H1 (cell line): ENCODE results near the gene NXN. TPM values are rescaled to one million over a fixed set of nuclear protein-coding genes. Genes with fewer than 3 reads are reported as not detected.

ENCODE experiments used
- CTCF ChIA-PET: fragments of 300-600 bp; sonication (Branson Sonifier 250); formaldehyde crosslinking; loops from one replicate; lab custom pipeline; 2021; ENCODE audit not compliant: partially characterized antibody; lab: Charles Lee
- POLR2A ChIA-PET: fragments of 300-600 bp; sonication (Branson Sonifier 250); formaldehyde crosslinking; loops from one replicate; lab custom pipeline; 2021; ENCODE audit warnings: inconsistent platforms; ENCODE audit not compliant: partially characterized antibody; lab: Charles Lee
- DNase-seq, 2 experiments: peaks; one replicate each; pipeline versions ENCODE4 v3.0.0 to v3.0.0-alpha.2; 2010 to 2022; ENCODE audit warnings: low spot score in 2 of 2, low read depth in 1 of 2, mixed read lengths in 1 of 2
- FAIRE-seq: peaks from 2 replicates; lab custom pipeline; 2011; peaks lifted over from hg19 to GRCh38; lab: Jason Lieb, UNC
- H2AFZ ChIP-seq: 2 replicates; pipeline ENCODE4 v1.8.1; 2012; ENCODE audit warnings: low read length, inconsistent platforms
- H2AK5ac ChIP-seq: 2 replicates; pipeline ENCODE4 v1.6.1; 2013; ENCODE audit warnings: low read depth, low read length
- H2BK120ac ChIP-seq: replicated peaks from 2 replicates; pipeline ENCODE3; 2013; ENCODE audit warnings: low read depth, low read length, inconsistent platforms
- H2BK12ac ChIP-seq: 2 replicates; pipeline ENCODE4 v1.6.1; 2013; ENCODE audit warnings: low read depth, low read length
- H2BK15ac ChIP-seq: 2 replicates; pipeline ENCODE4 v1.6.1; 2013; ENCODE audit warnings: low read length
- H2BK20ac ChIP-seq: 2 replicates; pipeline ENCODE4 v1.6.1; 2013; ENCODE audit warnings: low read length
- H2BK5ac ChIP-seq: 2 replicates; pipeline ENCODE4 v1.6.1; 2013; ENCODE audit warnings: low read depth, low read length
- H3K14ac ChIP-seq: 2 replicates; pipeline ENCODE4 v1.6.1; 2013; ENCODE audit warnings: inconsistent platforms; ENCODE audit not compliant: insufficient read length
- H3K18ac ChIP-seq: 2 replicates; pipeline ENCODE4 v1.6.1; 2013; ENCODE audit warnings: low read length; ENCODE audit errors: extremely low read depth
- H3K23ac ChIP-seq: 2 replicates; pipeline ENCODE4 v1.6.1; 2013; ENCODE audit warnings: inconsistent platforms; ENCODE audit not compliant: insufficient read length
- H3K23me2 ChIP-seq: 2 replicates; pipeline ENCODE4 v1.6.1; 2013; ENCODE audit warnings: low read depth, low read length
- H3K27ac ChIP-seq: 2 replicates; pipeline ENCODE4 v1.6.1; 2011; ENCODE audit warnings: low read depth, low read length, inconsistent platforms
- H3K27me3 ChIP-seq, 4 experiments: replicated peaks in 1 of 4; 1 replicate in 1 of 4; 2 replicates in 3 of 4; pipeline versions ENCODE4 v1.6.1 to v1.8.1; 2011 to 2013; ENCODE audit warnings: low read length in 3 of 4, mild to moderate bottlenecking in 3 of 4, inconsistent platforms in 2 of 4, mixed read lengths in 2 of 4, moderate library complexity in 1 of 4; ENCODE audit not compliant: control insufficient read depth in 3 of 4, insufficient read depth in 3 of 4; ENCODE audit errors: extremely low read depth in 1 of 4
- H3K36me3 ChIP-seq, 4 experiments: 2 replicates each; pipeline versions ENCODE4 v1.6.1 to v1.8.1; 2011 to 2013; ENCODE audit warnings: mild to moderate bottlenecking in 4 of 4, low read length in 3 of 4, moderate library complexity in 2 of 4, control low read depth in 1 of 4, inconsistent platforms in 1 of 4; ENCODE audit not compliant: insufficient read depth in 4 of 4, control insufficient read depth in 2 of 4
- H3K4ac ChIP-seq: replicated peaks from 2 replicates; pipeline ENCODE3; 2013; ENCODE audit warnings: low read length, low read depth, mixed read lengths, inconsistent platforms; ENCODE audit not compliant: insufficient read length
- H3K4me1 ChIP-seq, 4 experiments: replicated peaks in 1 of 4; 1 replicate in 1 of 4; 2 replicates in 3 of 4; pipeline versions ENCODE4 v1.6.1 to v1.8.1; 2011 to 2013; ENCODE audit warnings: low read length in 3 of 4, inconsistent platforms in 2 of 4, mixed read lengths in 1 of 4; ENCODE audit not compliant: insufficient read depth in 4 of 4, control insufficient read depth in 3 of 4
- H3K4me2 ChIP-seq, 2 experiments: 2 replicates each; pipeline versions ENCODE4 v1.6.1 to v1.8.1; 2011 to 2013; ENCODE audit warnings: low read depth in 2 of 2, low read length in 2 of 2, control low read depth in 1 of 2, inconsistent platforms in 1 of 2, mild to moderate bottlenecking in 1 of 2; ENCODE audit not compliant: insufficient read depth in 1 of 2
- H3K4me3 ChIP-seq, 4 experiments: fragments of 200-600, 300-600 bp in 1 of 4; sonication (generic), shearing (Covaris generic), sonication (Bioruptor Twin) in 1 of 4; 2 replicates each; pipeline versions ENCODE4 v1.5.1 to v1.8.1; 2011 to 2016; ENCODE audit warnings: low read length in 4 of 4, low read depth in 3 of 4, control low read depth in 2 of 4, inconsistent platforms in 2 of 4, mild to moderate bottlenecking in 2 of 4, mixed read lengths in 1 of 4, moderate library complexity in 1 of 4; ENCODE audit not compliant: insufficient read depth in 2 of 4; ENCODE audit errors: extremely low read depth in 1 of 4
- H3K56ac ChIP-seq: replicated peaks from 2 replicates; pipeline ENCODE3; 2013; ENCODE audit warnings: low read depth, mild to moderate bottlenecking, mixed read lengths, low read length, inconsistent platforms; ENCODE audit not compliant: insufficient read length
- H3K79me1 ChIP-seq: 2 replicates; pipeline ENCODE4 v1.6.1; 2013; ENCODE audit warnings: low read depth, low read length, control low read depth
- H3K79me2 ChIP-seq, 2 experiments: 2 replicates each; pipeline versions ENCODE4 v1.6.1 to v1.8.1; 2012 to 2013; ENCODE audit warnings: low read length in 2 of 2, mild to moderate bottlenecking in 2 of 2, inconsistent platforms in 1 of 2; ENCODE audit not compliant: insufficient read depth in 2 of 2, control insufficient read depth in 1 of 2
- H3K9ac ChIP-seq, 4 experiments: replicated peaks in 1 of 4; 1 replicate in 1 of 4; 2 replicates in 3 of 4; pipeline versions ENCODE4 v1.6.1 to v1.8.1; 2011 to 2013; ENCODE audit warnings: low read depth in 3 of 4, low read length in 3 of 4, control low read depth in 2 of 4, mild to moderate bottlenecking in 2 of 4, moderate library complexity in 2 of 4, inconsistent platforms in 1 of 4; ENCODE audit errors: extremely low read depth in 1 of 4
- H3K9me3 ChIP-seq, 2 experiments: 2 replicates each; pipeline versions ENCODE4 v1.6.1 to v1.8.1; 2012 to 2013; ENCODE audit warnings: mild to moderate bottlenecking in 2 of 2, moderate library complexity in 2 of 2, control low read depth in 1 of 2, inconsistent platforms in 1 of 2, low read depth in 1 of 2, low read length in 1 of 2, mixed read lengths in 1 of 2; ENCODE audit not compliant: insufficient read depth in 2 of 2
- H4K20me1 ChIP-seq, 2 experiments: replicated peaks in 1 of 2; 2 replicates each; pipeline versions ENCODE3 to v1.8.1; 2011 to 2013; ENCODE audit warnings: inconsistent platforms in 2 of 2, low read length in 2 of 2, mild to moderate bottlenecking in 1 of 2; ENCODE audit not compliant: insufficient read depth in 2 of 2, control insufficient read depth in 1 of 2
- H4K5ac ChIP-seq: 2 replicates; pipeline ENCODE4 v1.6.1; 2013; ENCODE audit warnings: low read length, low read depth, mixed read lengths, inconsistent platforms; ENCODE audit not compliant: insufficient read length
- H4K8ac ChIP-seq: 2 replicates; pipeline ENCODE4 v1.8.0; 2013; ENCODE audit warnings: mild to moderate bottlenecking, moderate library complexity, low read length, inconsistent platforms; ENCODE audit not compliant: insufficient read depth; ENCODE audit errors: extremely low read depth
- H4K91ac ChIP-seq: replicated peaks from 2 replicates; pipeline ENCODE3; 2013; ENCODE audit warnings: low read length, mixed read lengths, inconsistent platforms; ENCODE audit not compliant: insufficient read length
- POU5F1 ChIP-seq: IDR thresholded peaks from 2 replicates; pipeline ENCODE4 v1.6.1; 2011; ENCODE audit warnings: low read depth, mild to moderate bottlenecking, low read length, moderate library complexity
- WGBS, 2 experiments: shearing (Covaris generic) in 1 of 2; methylation state at CpG; one replicate each; pipeline versions ENCODE4 v1.1.6 to v1.1.7; 2013 to 2015; ENCODE audit warnings: low lambda C conversion rate in 2 of 2, mixed read lengths in 2 of 2, inconsistent platforms in 1 of 2, low coverage in 1 of 2, missing lambda C conversion rate in 1 of 2; ENCODE audit not compliant: insufficient replicate concordance in 2 of 2, insufficient coverage in 1 of 2, insufficient read length in 1 of 2; ENCODE audit errors: extremely low coverage in 1 of 2, missing lambda C conversion rate in 1 of 2; 5-methylcytosine and 5-hydroxymethylcytosine counted together
- polyA plus RNA-seq, 7 experiments: library from polyadenylated mRNA; depleted of rRNA in 3 of 7; stranded (reverse) in 5 of 7; unstranded in 2 of 7; fragments of >200 nt in 5 of 7; fragments of 200-250 nt in 2 of 7; gene quantifications; 1 replicate in 5 of 7; 2 replicates in 1 of 7; 4 replicates in 1 of 7; pipeline versions ENCODE4 v1.2.1 to v1.2.3, GENCODE V29; 2011 to 2013; ENCODE audit warnings: missing spikeins in 2 of 7, mixed read lengths in 2 of 7
- total RNA-seq: library from RNA; stranded (reverse); fragmentation: NEBNext Ultra II Directional; extraction: Animal tissue kit (Norgen Biotek cat#: 25700); gene quantifications from 2 replicates; pipeline ENCODE4 v1.2.1, GENCODE V29; 2021

Gene NXN
- total and polyA plus RNA-seq, 2 of the 8 experiments (the other 6 are each of a cell fraction or from before 2014, with no cell fraction given) = 94.1 to 107 TPM

DNA sequence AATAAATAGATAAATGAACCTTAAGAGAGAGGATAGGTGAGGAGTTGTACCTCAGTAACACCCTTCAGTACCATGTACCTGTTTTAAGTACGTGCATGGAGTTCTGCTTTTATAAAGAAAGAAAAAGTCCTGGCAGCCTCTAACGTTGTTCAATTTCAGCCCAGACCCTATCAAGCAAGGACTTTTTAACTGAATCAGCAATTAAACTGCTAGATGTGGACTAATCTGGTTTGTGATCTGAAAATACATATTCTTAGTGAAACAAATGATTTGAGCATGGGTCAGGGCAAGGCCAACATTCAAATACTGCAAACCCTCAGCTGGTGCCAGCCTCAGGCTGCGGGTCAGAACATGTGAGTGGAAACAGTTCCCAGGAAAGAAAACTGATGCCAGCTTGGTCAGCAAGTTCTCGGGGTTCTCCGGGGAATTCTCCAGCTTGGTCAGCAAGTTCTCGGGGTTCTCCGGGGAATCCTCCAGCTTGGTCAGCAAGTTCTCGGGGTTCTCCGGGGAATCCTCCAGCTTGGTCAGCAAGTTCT is 112.9 kb downstream of the NXN start:
- POLR2A ChIA-PET = no interaction called here
- Histone ChIP-seq H2BK12ac (no peak overlapping the region), H3K14ac (no peak overlapping the region), H3K9me3 (no peaks in the 10 kb centered on the region), H3K4me3 (no peak overlapping the region), H3K27ac (no peak overlapping the region), H2BK120ac (no peak overlapping the region), H3K18ac (no peak overlapping the region), H4K5ac (no peak overlapping the region), H3K56ac (no peak overlapping the region), H4K20me1 (peaks cover 7% of the 10 kb centered on the region in 2 experiments), H2BK15ac (no peak overlapping the region), H3K9ac (no peak overlapping the region), H2AK5ac (no peak overlapping the region), H2BK20ac (no peak overlapping the region), H3K4ac (no peak overlapping the region), H4K8ac (no peak overlapping the region), H4K91ac (no peak overlapping the region), H3K79me2 (peaks cover 0 to 23% of the 10 kb centered on the region in 2 experiments; a peak in 2 of 4 replicates), H3K4me2 (no peak overlapping the region), H2AFZ (no peak overlapping the region), H2BK5ac (no peak overlapping the region), H3K4me1 (no peaks in the 10 kb centered on the region), H3K27me3 (no peaks in the 10 kb centered on the region), H3K79me1 (no peaks in the 10 kb centered on the region; the same call in 1 of the 2 replicates), H3K23me2 (no peaks in the 10 kb centered on the region), H3K23ac (no peak overlapping the region), H3K36me3 (peaks cover 0 to 5% (median 2%) of the 10 kb centered on the region in 4 experiments; a peak in 2 of 8 replicates)
- no peak for DNase-seq
- 89% methylated on average over 7 of the region's 9 CpGs; no CpG with 5 or more reads in 1 of the 2 experiments for WGBS, 2 experiments
- no peak for FAIRE-seq
- CTCF ChIA-PET = interaction anchor here (0.6 to 1.0 kb wide), 2 partner anchors 9 to 989 kb away, joined by 3 to 4 read pairs; no protein-coding TSS in a partner anchor
- TF ChIP-seq POU5F1 = no peak
- TF ChIP-seq, all 59 proteins: peak for 0
